ENCODE data around the gene C2CD2. TPM values are rescaled to one million over a fixed set of nuclear protein-coding genes. Genes with fewer than 3 reads are reported as not detected.

The C2CD2 gene
- total RNA-seq, 2 donors from 2014 or later, result 26.3 to 28.7 TPM

DNA sequence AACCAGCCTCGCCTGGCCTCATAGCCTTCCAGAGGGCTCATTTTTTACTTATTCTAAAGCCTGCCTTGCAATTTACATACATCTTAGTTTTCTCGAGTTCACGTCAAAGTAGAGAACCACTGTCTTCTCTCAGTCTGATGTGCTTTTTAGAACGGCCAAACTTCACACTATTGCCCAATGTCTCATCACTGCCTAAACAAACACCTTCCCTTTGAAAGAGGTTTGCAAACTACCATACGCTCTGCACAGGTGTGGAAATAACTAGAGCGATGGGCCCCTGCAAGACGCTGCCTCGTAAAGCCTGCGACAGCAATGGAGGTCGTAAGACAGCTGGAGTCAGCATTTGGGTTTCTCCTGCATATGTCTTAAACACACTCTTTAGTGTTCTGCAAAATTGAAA lies 97.2 kb downstream of the C2CD2 start:
- H3K36me3 ChIP-seq (ENCODE audit: control insufficient read depth, insufficient read depth, low read length), result peaks cover 34% of the 10 kb centered on the region
- H3K4me1 ChIP-seq (ENCODE audit: control insufficient read depth, insufficient read depth, low read length), result no peaks in the 10 kb centered on the region
- H3K9ac ChIP-seq (ENCODE audit: extremely low read depth, low read length, poor library complexity, severe bottlenecking), result no peak overlapping the region
- H3K27ac Mint-ChIP-seq, result no peak overlapping the region
- no peak overlapping the region for H3K27ac ChIP-seq (ENCODE audit: low read depth, low read length)
- no peak overlapping the region for H3K4me3 ChIP-seq (ENCODE audit: low read length)
- TF ChIP-seq, protein P1, sequence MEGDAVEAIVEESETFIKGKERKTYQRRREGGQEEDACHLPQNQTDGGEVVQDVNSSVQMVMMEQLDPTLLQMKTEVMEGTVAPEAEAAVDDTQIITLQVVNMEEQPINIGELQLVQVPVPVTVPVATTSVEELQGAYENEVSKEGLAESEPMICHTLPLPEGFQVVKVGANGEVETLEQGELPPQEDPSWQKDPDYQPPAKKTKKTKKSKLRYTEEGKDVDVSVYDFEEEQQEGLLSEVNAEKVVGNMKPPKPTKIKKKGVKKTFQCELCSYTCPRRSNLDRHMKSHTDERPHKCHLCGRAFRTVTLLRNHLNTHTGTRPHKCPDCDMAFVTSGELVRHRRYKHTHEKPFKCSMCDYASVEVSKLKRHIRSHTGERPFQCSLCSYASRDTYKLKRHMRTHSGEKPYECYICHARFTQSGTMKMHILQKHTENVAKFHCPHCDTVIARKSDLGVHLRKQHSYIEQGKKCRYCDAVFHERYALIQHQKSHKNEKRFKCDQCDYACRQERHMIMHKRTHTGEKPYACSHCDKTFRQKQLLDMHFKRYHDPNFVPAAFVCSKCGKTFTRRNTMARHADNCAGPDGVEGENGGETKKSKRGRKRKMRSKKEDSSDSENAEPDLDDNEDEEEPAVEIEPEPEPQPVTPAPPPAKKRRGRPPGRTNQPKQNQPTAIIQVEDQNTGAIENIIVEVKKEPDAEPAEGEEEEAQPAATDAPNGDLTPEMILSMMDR (conservative IDR thresholded peaks at IDR 0.05), result no peak
- no peak overlapping the region for H3K4me3 Mint-ChIP-seq
- H3K9me3 ChIP-seq (ENCODE audit: control insufficient read depth, low read length), result no peaks in the 10 kb centered on the region
- H3K9me3 Mint-ChIP-seq, result no peaks in the 10 kb centered on the region
- H3K27me3 Mint-ChIP-seq (ENCODE audit: insufficient read depth), result no peaks in the 10 kb centered on the region
- no peak for DNase-seq
- WGBS, 2 experiments (ENCODE audit: insufficient coverage in 1 of 2, insufficient read length in 1 of 2), result 91 to 92% methylated on average over 8 to 10 of the region's 10 CpGs
- H3K4me1 Mint-ChIP-seq, result no peaks in the 10 kb centered on the region
- no peaks in the 10 kb centered on the region for H3K27me3 ChIP-seq (ENCODE audit: control insufficient read depth, insufficient read depth, low read length, poor library complexity, severe bottlenecking)
- peaks cover 28% of the 10 kb centered on the region for H3K36me3 Mint-ChIP-seq (ENCODE audit: low read depth)

DNA sequence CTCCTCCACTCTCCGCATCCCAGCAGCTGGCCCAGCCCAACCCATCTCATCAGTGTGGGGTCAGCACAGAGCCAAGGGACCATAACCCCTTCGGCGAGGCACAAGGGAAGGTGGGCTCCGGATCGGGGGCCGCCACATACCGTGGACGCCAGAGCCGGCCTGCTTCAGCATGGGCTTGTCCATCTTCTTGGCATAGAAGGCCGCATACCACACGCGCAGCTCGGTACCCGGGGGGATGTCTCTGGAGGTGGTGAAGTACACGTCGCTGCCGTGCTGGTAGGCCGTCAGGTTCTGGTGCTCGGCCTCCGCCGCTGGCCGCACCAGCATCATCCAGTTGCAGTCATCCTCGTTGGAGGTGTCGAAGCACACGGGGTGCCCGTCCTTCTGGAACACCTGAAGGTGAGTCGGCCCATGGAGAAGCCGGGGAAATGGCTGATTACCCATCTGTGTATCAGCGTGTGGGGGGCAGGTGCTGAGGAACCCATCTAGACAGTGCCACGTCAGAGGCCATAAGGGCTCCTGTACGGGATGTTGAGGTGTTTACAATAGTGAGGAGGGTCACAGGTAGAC lies 99.3 kb downstream of the C2CD2 start:
- Mint-ChIP-seq H3K27me3 (ENCODE audit: insufficient read depth) (no peaks in the 10 kb centered on the region), H3K4me3 (no peak overlapping the region), H3K36me3 (ENCODE audit: low read depth) (peaks cover 33% of the 10 kb centered on the region), H3K27ac (no peak overlapping the region), H3K4me1 (no peaks in the 10 kb centered on the region), H3K9me3 (no peaks in the 10 kb centered on the region)
- Histone ChIP-seq H3K36me3 (ENCODE audit: control insufficient read depth, insufficient read depth, low read length) (peaks cover 38% of the 10 kb centered on the region), H3K9me3 (ENCODE audit: control insufficient read depth, low read length) (no peaks in the 10 kb centered on the region), H3K4me1 (ENCODE audit: control insufficient read depth, insufficient read depth, low read length) (no peaks in the 10 kb centered on the region), H3K4me3 (ENCODE audit: low read length) (no peak overlapping the region), H3K27me3 (ENCODE audit: control insufficient read depth, insufficient read depth, low read length, poor library complexity, severe bottlenecking) (no peaks in the 10 kb centered on the region), H3K27ac (ENCODE audit: low read depth, low read length) (no peak overlapping the region), H3K9ac (ENCODE audit: extremely low read depth, low read length, poor library complexity, severe bottlenecking) (no peak overlapping the region)
- DNase-seq, result no peak
- TF ChIP-seq, protein P1 (conservative IDR thresholded peaks at IDR 0.05), result no peak
- 93 to 94% methylated on average over 26 to 31 of the region's 31 CpGs for WGBS, 2 experiments (ENCODE audit: insufficient coverage in 1 of 2, insufficient read length in 1 of 2)

GRCh38 chr21:41852929-41853320 lies 100.9 kb downstream of the C2CD2 start:
- Mint-ChIP-seq H3K27me3 (ENCODE audit: insufficient read depth) (no peaks in the 10 kb centered on the region), H3K4me1 (no peaks in the 10 kb centered on the region), H3K27ac (no peak overlapping the region), H3K36me3 (ENCODE audit: low read depth) (peaks cover 29% of the 10 kb centered on the region), H3K9me3 (no peaks in the 10 kb centered on the region), H3K4me3 (no peak overlapping the region)
- WGBS, 2 experiments (ENCODE audit: insufficient coverage in 1 of 2, insufficient read length in 1 of 2), result 92 to 100% methylated on average over 3 to 9 of the region's 9 CpGs
- H3K36me3 ChIP-seq (ENCODE audit: control insufficient read depth, insufficient read depth, low read length), result peaks cover 38% of the 10 kb centered on the region
- H3K27ac ChIP-seq (ENCODE audit: low read depth, low read length), result no peak overlapping the region
- H3K27me3 ChIP-seq (ENCODE audit: control insufficient read depth, insufficient read depth, low read length, poor library complexity, severe bottlenecking), result no peaks in the 10 kb centered on the region
- H3K9ac ChIP-seq (ENCODE audit: extremely low read depth, low read length, poor library complexity, severe bottlenecking), result no peak overlapping the region
- H3K4me1 ChIP-seq (ENCODE audit: control insufficient read depth, insufficient read depth, low read length), result no peaks in the 10 kb centered on the region
- TF ChIP-seq, protein P1 (conservative IDR thresholded peaks at IDR 0.05), result no peak
- H3K9me3 ChIP-seq (ENCODE audit: control insufficient read depth, low read length), result no peaks in the 10 kb centered on the region
- no peak for DNase-seq
- no peak overlapping the region for H3K4me3 ChIP-seq (ENCODE audit: low read length)
